DND-41 (cell line): Measurements from ENCODE around the gene WFS1.

Experiments used
- ATAC-seq: fragments of 200-7000 bp; cut with Tn5 transposase; 3 replicates; pipeline ENCODE4 v1.9.1; 2021; ENCODE audit warnings: low read depth; ENCODE audit not compliant: insufficient read depth
- DNase-seq: peaks from one replicate; pipeline ENCODE4 v3.0.0-alpha.2; 2020
- H2AFZ ChIP-seq: 2 replicates; pipeline ENCODE4 v1.6.0; 2012; ENCODE audit warnings: low read depth, low read length
- H3K27ac ChIP-seq: 2 replicates; pipeline ENCODE4 v1.5.1; 2012; ENCODE audit warnings: low read length, inconsistent platforms
- H3K27me3 ChIP-seq: fragments of 200-600 bp; sonication (generic); 2 replicates; pipeline ENCODE4 v1.6.0; 2012; ENCODE audit warnings: low read length, mild to moderate bottlenecking, inconsistent platforms; ENCODE audit not compliant: insufficient read depth, poor library complexity
- H3K36me3 ChIP-seq: 2 replicates; pipeline ENCODE4 v1.5.1; 2012; ENCODE audit warnings: low read length, inconsistent platforms; ENCODE audit not compliant: insufficient read depth
- H3K4me1 ChIP-seq: 2 replicates; pipeline ENCODE4 v1.5.1; 2012; ENCODE audit warnings: mild to moderate bottlenecking, low read length; ENCODE audit not compliant: insufficient read depth
- H3K4me2 ChIP-seq: 2 replicates; pipeline ENCODE4 v1.6.0; 2012; ENCODE audit warnings: mild to moderate bottlenecking, moderate library complexity, low read length, inconsistent platforms; ENCODE audit not compliant: insufficient read depth
- H3K4me3 ChIP-seq, 2 experiments: fragments of 200-600 bp in 1 of 2; shearing (Covaris generic) in 1 of 2; 2 replicates each; pipeline ENCODE4 v1.5.1; 2012 to 2016; ENCODE audit warnings: inconsistent platforms in 2 of 2, low read length in 2 of 2, mild to moderate bottlenecking in 2 of 2, low read depth in 1 of 2, moderate library complexity in 1 of 2
- H3K79me2 ChIP-seq: 2 replicates; pipeline ENCODE4 v1.6.0; 2012; ENCODE audit warnings: low read length, inconsistent platforms; ENCODE audit not compliant: insufficient read depth
- H3K9ac ChIP-seq: 2 replicates; pipeline ENCODE4 v1.6.0; 2012; ENCODE audit warnings: low read depth, mild to moderate bottlenecking, inconsistent platforms, low read length, moderate library complexity
- H3K9me3 ChIP-seq: 2 replicates; pipeline ENCODE4 v1.5.1; 2012; ENCODE audit warnings: low read length, moderate library complexity, mild to moderate bottlenecking, inconsistent platforms; ENCODE audit not compliant: insufficient read depth, severe bottlenecking
- H4K20me1 ChIP-seq: 2 replicates; pipeline ENCODE4 v1.6.0; 2012; ENCODE audit warnings: low read length; ENCODE audit not compliant: insufficient read depth
- CTCF ChIP-seq: IDR thresholded peaks from 2 replicates; pipeline ENCODE4 v1.5.1; 2012; ENCODE audit warnings: borderline replicate concordance, low read length, moderate library complexity, mild to moderate bottlenecking; ENCODE audit not compliant: poor library complexity, severe bottlenecking; ENCODE audit errors: extremely low read depth
- EZH2 ChIP-seq: IDR thresholded peaks from 3 replicates; pipeline ENCODE4 v1.6.1; 2012; ENCODE audit warnings: borderline replicate concordance, low read depth, mild to moderate bottlenecking, moderate library complexity, low read length, inconsistent platforms; ENCODE audit not compliant: severe bottlenecking

The WFS1 gene

GRCh38 chr4:6316461-6317003 is 46.9 kb downstream of the WFS1 start:
- no peaks in the 10 kb centered on the region for H3K36me3 ChIP-seq
- no peak overlapping the region for H2AFZ ChIP-seq
- no peaks in the 10 kb centered on the region for H3K4me1 ChIP-seq
- no peaks in the 10 kb centered on the region for H3K9me3 ChIP-seq
- TF ChIP-seq CTCF (no peak), EZH2 (no peak)
- H4K20me1 ChIP-seq, result no peaks in the 10 kb centered on the region
- no peak for ATAC-seq
- H3K27me3 ChIP-seq, result no peaks in the 10 kb centered on the region
- no peak overlapping the region for H3K27ac ChIP-seq
- H3K4me3 ChIP-seq, result no peak overlapping the region
- no peak overlapping the region for H3K9ac ChIP-seq
- no peak overlapping the region for H3K4me2 ChIP-seq
- no peaks in the 10 kb centered on the region for H3K79me2 ChIP-seq
- DNase-seq, result no peak

DNA sequence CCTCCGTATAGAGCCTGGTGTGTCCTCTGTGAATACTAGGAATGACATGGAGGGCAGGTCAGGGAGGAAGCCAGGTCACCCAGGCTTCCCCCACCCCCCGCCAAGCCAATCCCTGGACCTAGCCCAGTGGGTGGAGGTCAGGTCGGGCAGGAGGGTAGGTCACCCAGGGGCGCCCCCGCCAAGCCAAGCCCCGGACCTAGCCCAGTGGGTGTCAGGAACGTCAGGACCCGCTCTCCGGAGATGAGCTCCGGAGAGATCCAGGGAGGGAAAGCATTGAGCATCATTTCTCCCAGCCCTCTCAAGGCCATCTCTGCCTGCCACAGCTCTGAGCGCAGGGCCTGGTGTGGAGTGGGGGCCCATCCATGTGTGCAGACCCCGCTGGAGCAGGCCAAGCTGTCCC is 48.6 kb downstream of the WFS1 start:
- H3K36me3 ChIP-seq, result no peaks in the 10 kb centered on the region
- no peak overlapping the region for H3K27ac ChIP-seq
- no peaks in the 10 kb centered on the region for H3K4me1 ChIP-seq
- ATAC-seq (no peak), DNase-seq (no peak)
- no peak overlapping the region for H3K4me3 ChIP-seq
- no peaks in the 10 kb centered on the region for H3K9me3 ChIP-seq
- H3K9ac ChIP-seq, result no peak overlapping the region
- no peak overlapping the region for H3K4me2 ChIP-seq
- no peaks in the 10 kb centered on the region for H3K79me2 ChIP-seq
- no peak overlapping the region for H2AFZ ChIP-seq
- no peaks in the 10 kb centered on the region for H4K20me1 ChIP-seq
- no peaks in the 10 kb centered on the region for H3K27me3 ChIP-seq
- TF ChIP-seq CTCF, result no peak
- no peak for TF ChIP-seq EZH2

DNA sequence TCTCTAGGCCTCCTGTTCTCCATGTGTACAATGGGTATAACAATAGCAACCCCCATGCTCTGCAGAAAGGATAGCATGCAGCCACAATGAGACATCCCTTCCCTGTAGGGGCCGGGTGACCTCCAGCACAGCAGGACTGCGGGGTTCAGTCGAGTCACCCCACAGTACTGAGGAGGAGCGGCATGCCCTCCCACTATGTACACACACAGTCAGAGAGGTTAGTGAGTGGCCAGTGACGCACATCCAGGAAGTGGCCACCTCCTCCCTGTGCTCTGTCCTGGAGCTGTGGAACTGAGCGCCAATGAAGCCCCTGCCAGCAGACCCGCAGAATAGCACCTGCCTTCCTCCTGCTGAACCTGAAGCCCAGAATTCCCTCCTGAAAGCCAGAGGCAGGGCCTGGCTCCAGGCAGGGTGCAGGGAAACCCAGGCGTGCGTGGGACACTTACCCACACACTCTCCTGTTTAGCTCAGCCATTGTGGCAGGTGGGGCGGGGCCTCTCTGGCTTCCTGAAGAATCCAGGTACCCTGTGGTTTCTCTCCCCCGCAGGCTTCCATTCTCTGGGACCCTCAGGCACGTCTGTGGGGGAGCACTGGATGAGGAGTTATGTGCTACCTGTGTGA is 50.0 kb downstream of the WFS1 start:
- Histone ChIP-seq H3K9ac (no peak overlapping the region), H3K4me1 (no peaks in the 10 kb centered on the region), H3K36me3 (no peaks in the 10 kb centered on the region), H3K27me3 (no peaks in the 10 kb centered on the region), H3K27ac (no peak overlapping the region), H4K20me1 (no peaks in the 10 kb centered on the region), H3K79me2 (no peaks in the 10 kb centered on the region), H3K9me3 (no peaks in the 10 kb centered on the region), H2AFZ (no peak overlapping the region), H3K4me2 (no peak overlapping the region), H3K4me3 (no peak overlapping the region)
- ATAC-seq, result no peak
- TF ChIP-seq CTCF (no peak), EZH2 (no peak)
- no peak for DNase-seq
